ENCODE measurements around the gene ROR2. TPM values are rescaled to one million over a fixed set of nuclear protein-coding genes. Genes with fewer than 3 reads are reported as not detected.
"Not testable (repeated sequence)": the region's sequence is repeated elsewhere in the genome, so short reads cannot be mapped to it uniquely, and the experiment has no call there.

Gene ROR2
- total RNA-seq, 2 experiments from 2014 or later: not detected

GRCh38 chr9:91614044-91614443 is 336.0 kb downstream of the ROR2 start:
- H3K9me3 Mint-ChIP-seq; intact Hi-C loops (cut with micrococcal nuclease); H3K4me3 Mint-ChIP-seq; H3K4me1 Mint-ChIP-seq (ENCODE audit: low read depth); CTCF ChIA-PET; H3K27ac Mint-ChIP-seq; H3K27me3 Mint-ChIP-seq (ENCODE audit: low read depth); H3K36me3 Mint-ChIP-seq (ENCODE audit: low read depth); DNase-seq: not testable (repeated sequence)

- no peak overlapping the region for H3K27ac Mint-ChIP-seq
Measured at GRCh38 chr9:91611582-91611981, 338.4 kb downstream of the ROR2 start.

DNA sequence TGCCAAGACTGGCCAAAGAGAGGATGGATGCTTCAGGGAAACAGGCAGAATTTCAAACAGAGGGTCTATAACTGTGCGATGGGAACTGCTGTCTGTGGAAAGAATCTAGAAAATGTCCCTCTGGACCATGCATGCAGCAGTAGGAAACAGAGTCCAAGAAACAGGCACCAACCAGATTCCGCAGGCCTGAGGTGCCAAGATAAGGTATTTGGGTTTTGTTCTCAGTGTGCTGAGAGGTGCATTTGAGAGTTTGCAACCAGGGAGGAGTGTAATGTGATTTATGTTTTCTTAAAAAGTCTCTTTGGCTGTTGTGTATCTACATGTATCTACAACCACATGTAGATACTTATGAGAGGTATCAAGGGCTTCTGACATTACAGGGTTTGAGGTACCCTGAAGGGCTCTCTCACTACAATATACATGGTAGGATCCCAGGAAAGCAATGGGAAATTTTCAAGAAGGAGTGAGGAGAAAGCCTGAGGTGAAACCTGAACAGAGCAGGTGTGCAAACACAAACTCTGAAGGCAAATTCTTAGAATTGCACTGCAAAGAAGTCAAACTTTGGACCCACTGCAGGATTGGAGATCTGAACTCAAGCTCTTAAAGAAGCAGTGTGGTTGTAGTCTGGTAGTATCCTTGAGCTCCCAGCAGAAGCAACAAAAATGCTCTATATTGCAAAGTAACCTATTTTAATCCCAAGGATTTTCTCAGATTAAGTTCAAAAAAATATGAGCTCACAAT is 343.6 kb downstream of the ROR2 start:
- no peaks in the 10 kb centered on the region for H3K4me1 Mint-ChIP-seq (ENCODE audit: low read depth)
- no peaks in the 10 kb centered on the region for H3K36me3 Mint-ChIP-seq (ENCODE audit: low read depth)
- intact Hi-C loops (cut with micrococcal nuclease): no loop called here
- H3K9me3 Mint-ChIP-seq: no peaks in the 10 kb centered on the region
- no peak for DNase-seq
- H3K27me3 Mint-ChIP-seq (ENCODE audit: low read depth): peaks cover 19% of the 10 kb centered on the region
- no peak overlapping the region for H3K4me3 Mint-ChIP-seq
- no peak overlapping the region for H3K27ac Mint-ChIP-seq
- CTCF ChIA-PET: no interaction called here

More at GRCh38 chr9:91611582-91611981, 338.4 kb downstream of the ROR2 start:
- no peak for DNase-seq
- Mint-ChIP-seq H3K36me3 (ENCODE audit: low read depth) (no peaks in the 10 kb centered on the region), H3K4me3 (no peak overlapping the region), H3K9me3 (no peaks in the 10 kb centered on the region), H3K27me3 (ENCODE audit: low read depth) (peaks cover 5% of the 10 kb centered on the region), H3K4me1 (ENCODE audit: low read depth) (no peaks in the 10 kb centered on the region)
- intact Hi-C loops (cut with micrococcal nuclease): no loop called here
- CTCF ChIA-PET: no interaction called here

DNA sequence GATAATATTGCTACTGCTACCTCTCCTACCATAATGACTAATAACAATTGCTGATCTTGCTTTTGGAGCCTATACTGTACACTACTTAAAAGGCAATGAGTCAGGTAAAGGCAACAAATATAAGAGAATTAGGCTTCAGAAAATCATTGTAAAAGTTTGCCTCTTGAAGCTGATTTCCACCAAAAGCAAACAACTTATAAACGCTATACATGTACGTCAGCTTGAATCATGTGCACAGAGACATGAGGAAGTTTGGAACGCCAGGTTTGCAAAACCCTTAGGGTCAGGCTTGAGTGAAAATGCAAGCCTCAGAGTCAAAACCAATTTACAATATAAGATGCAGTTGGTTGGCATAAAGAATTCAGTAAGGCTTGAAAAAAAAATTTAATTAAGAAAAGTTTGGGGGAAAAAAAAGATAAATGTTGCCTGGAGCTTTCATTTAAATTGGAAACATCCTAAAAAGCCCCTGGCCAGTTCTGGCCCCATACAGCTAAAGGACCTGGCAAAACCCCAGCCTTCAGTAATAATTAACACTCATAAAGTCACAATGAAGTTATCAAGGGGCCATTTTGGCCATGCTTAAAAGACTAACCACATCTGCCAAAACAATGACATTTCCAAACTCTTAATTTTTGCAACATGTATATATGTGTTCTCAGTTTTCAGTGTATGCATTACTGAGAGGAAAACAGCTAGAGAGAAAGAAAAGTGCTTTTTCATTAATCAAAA is 345.4 kb downstream of the ROR2 start:
- Mint-ChIP-seq H3K9me3 (no peaks in the 10 kb centered on the region), H3K27me3 (ENCODE audit: low read depth) (peaks cover 20% of the 10 kb centered on the region)
- intact Hi-C loops (cut with micrococcal nuclease): no loop called here

GRCh38 chr9:91603932-91604331 is 346.1 kb downstream of the ROR2 start:
- Mint-ChIP-seq H3K27ac (no peak overlapping the region), H3K4me1 (ENCODE audit: low read depth) (no peaks in the 10 kb centered on the region), H3K27me3 (ENCODE audit: low read depth) (peaks cover 20% of the 10 kb centered on the region), H3K36me3 (ENCODE audit: low read depth) (no peaks in the 10 kb centered on the region), H3K4me3 (no peak overlapping the region), H3K9me3 (no peaks in the 10 kb centered on the region)
- intact Hi-C loops (cut with micrococcal nuclease): no loop called here
- CTCF ChIA-PET: no interaction called here
- DNase-seq: no peak

More for the DNA sequence above, 345.4 kb downstream of the ROR2 start:
- Mint-ChIP-seq H3K4me1 (ENCODE audit: low read depth) (no peaks in the 10 kb centered on the region), H3K27ac (no peak overlapping the region), H3K36me3 (ENCODE audit: low read depth) (no peaks in the 10 kb centered on the region), H3K4me3 (no peak overlapping the region)
- CTCF ChIA-PET: no interaction called here
- DNase-seq: no peak

- Mint-ChIP-seq H3K4me3 (no peak overlapping the region), H3K27me3 (ENCODE audit: low read depth) (peaks cover 12% of the 10 kb centered on the region), H3K36me3 (ENCODE audit: low read depth) (no peaks in the 10 kb centered on the region), H3K27ac (no peak overlapping the region), H3K9me3 (no peaks in the 10 kb centered on the region), H3K4me1 (ENCODE audit: low read depth) (no peaks in the 10 kb centered on the region)
- intact Hi-C loops (cut with micrococcal nuclease): no loop called here
- no peak for DNase-seq
- CTCF ChIA-PET: no interaction called here
Measured at GRCh38 chr9:91599564-91599963, 350.5 kb downstream of the ROR2 start.

DNA sequence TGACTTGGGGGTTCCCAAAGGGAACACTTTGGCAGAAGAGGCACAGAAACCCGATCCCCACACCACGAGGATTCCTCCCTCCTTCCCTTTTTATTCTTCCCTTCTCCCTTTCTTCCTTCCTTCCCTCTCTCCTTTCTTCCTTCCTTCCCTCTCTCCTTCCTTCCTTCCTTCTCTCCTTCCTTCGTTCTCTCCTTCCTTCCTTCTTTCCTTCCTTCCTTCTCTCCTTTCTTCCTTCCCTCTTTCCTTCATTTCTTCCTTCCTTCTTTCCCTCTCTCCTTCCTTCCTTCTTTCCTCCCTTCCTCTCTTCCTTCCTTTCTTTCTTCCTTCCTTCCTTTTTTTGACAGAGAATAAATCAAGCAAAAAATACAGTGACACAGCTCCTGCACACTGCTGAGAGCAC is 358.4 kb downstream of the ROR2 start:
- Mint-ChIP-seq H3K9me3 (no peaks in the 10 kb centered on the region), H3K4me3 (no peak overlapping the region), H3K4me1 (ENCODE audit: low read depth) (no peaks in the 10 kb centered on the region), H3K27ac (no peak overlapping the region), H3K36me3 (ENCODE audit: low read depth) (no peaks in the 10 kb centered on the region), H3K27me3 (ENCODE audit: low read depth) (peaks cover 5% of the 10 kb centered on the region)
- DNase-seq: no peak
- intact Hi-C loops (cut with micrococcal nuclease): no loop called here
- CTCF ChIA-PET: no interaction called here

DNA sequence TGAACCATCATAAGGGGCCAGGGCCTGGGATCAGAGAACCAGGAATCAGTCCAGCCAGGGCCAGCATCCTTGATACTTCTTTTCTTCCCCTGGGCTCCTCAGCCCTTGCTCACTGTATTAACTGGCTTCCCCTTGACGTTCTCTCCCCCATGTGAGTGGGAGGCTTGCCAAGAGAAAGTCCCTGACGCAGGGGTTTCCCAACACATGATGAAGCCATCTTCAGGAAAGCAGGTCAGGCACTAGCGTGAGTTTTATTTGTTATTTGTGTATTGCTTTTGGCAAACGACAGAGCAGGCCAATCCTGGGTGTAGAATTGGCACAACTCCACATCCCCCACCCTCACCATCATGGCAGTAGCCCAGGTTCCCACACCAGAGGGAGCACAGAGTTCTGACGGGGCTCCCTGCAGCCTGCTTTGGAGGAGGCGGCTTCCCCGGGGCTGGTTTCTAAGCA is 360.9 kb downstream of the ROR2 start:
- H3K4me3 Mint-ChIP-seq: no peak overlapping the region
- H3K27ac Mint-ChIP-seq: no peak overlapping the region
- H3K27me3 Mint-ChIP-seq (ENCODE audit: low read depth): peaks cover 3% of the 10 kb centered on the region
- CTCF ChIA-PET: no interaction called here
- no peaks in the 10 kb centered on the region for H3K4me1 Mint-ChIP-seq (ENCODE audit: low read depth)
- DNase-seq: no peak
- H3K36me3 Mint-ChIP-seq (ENCODE audit: low read depth): no peaks in the 10 kb centered on the region
- intact Hi-C loops (cut with micrococcal nuclease): no loop called here
- H3K9me3 Mint-ChIP-seq: no peaks in the 10 kb centered on the region

DNA sequence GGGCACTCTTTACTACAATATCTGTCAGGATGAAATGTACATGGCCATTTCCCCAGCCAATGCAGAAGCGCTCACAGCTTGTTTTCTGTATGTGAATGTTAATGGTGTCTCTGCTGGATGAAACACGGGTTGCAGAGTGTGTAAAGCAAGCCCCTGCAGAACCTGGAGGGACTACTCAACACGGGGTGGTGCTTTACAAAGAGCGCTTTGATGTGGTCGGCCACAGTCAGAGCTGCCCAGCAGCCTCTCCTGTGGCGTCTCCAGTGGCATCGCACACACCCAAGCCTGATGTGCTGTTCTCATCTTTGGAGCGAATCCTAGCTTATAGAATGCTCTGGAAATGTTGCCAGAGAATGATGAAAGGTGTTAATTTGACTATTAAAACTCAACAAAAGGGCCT is 363.7 kb downstream of the ROR2 start:
- H3K27ac Mint-ChIP-seq: no peak overlapping the region
- no peak for DNase-seq
- intact Hi-C loops (cut with micrococcal nuclease): no loop called here
- no peaks in the 10 kb centered on the region for H3K36me3 Mint-ChIP-seq (ENCODE audit: low read depth)
- no peaks in the 10 kb centered on the region for H3K4me1 Mint-ChIP-seq (ENCODE audit: low read depth)
- H3K9me3 Mint-ChIP-seq: no peaks in the 10 kb centered on the region
- CTCF ChIA-PET: no interaction called here
- H3K4me3 Mint-ChIP-seq: no peak overlapping the region
- peaks cover 2% of the 10 kb centered on the region for H3K27me3 Mint-ChIP-seq (ENCODE audit: low read depth)

GRCh38 chr9:91583966-91584365 is 366.1 kb downstream of the ROR2 start:
- no peaks in the 10 kb centered on the region for H3K4me1 Mint-ChIP-seq (ENCODE audit: low read depth)
- no peaks in the 10 kb centered on the region for H3K36me3 Mint-ChIP-seq (ENCODE audit: low read depth)
- intact Hi-C loops (cut with micrococcal nuclease): no loop called here
- no peaks in the 10 kb centered on the region for H3K9me3 Mint-ChIP-seq
- peaks cover 4% of the 10 kb centered on the region for H3K27me3 Mint-ChIP-seq (ENCODE audit: low read depth)
- CTCF ChIA-PET: no interaction called here
- H3K4me3 Mint-ChIP-seq: no peak overlapping the region
- no peak for DNase-seq
- no peak overlapping the region for H3K27ac Mint-ChIP-seq

DNA sequence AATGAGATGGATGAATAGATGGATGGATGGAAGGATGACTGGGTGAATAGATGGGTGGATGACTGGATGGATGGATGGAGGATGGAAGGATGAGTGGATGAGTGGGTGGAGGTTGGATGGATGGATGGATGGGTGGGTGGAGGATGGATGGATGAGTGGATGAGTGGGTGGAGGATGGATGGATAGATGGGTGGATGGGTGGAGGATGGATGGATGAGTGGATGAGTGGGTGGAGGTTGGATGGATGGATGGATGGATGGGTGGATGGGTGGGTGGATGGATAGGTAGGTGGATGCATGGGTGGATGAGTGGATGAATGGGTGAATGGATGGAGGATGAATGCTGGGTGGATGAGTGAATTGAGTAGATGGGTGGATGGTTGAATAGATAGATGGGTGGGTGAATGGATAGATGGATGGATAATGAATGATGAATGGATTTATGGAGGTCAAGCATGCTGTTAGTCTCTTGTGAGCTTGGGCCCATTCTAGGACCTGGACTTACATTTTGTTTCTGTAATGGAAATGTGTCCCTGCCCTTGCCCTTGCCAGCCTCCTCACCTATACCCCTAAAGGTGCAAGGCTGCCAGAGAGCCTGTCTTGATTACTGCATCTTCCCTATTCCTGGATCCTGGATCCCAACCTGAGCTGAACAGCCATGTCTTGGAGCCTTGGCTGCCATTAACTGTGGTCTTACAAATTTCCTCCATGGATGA is 366.7 kb downstream of the ROR2 start:
- Mint-ChIP-seq H3K27ac (no peak overlapping the region), H3K36me3 (ENCODE audit: low read depth) (no peaks in the 10 kb centered on the region), H3K27me3 (ENCODE audit: low read depth) (peaks cover 4% of the 10 kb centered on the region), H3K9me3 (no peaks in the 10 kb centered on the region), H3K4me1 (ENCODE audit: low read depth) (no peaks in the 10 kb centered on the region), H3K4me3 (no peak overlapping the region)
- no peak for DNase-seq
- CTCF ChIA-PET: no interaction called here
- intact Hi-C loops (cut with micrococcal nuclease): no loop called here

DNA sequence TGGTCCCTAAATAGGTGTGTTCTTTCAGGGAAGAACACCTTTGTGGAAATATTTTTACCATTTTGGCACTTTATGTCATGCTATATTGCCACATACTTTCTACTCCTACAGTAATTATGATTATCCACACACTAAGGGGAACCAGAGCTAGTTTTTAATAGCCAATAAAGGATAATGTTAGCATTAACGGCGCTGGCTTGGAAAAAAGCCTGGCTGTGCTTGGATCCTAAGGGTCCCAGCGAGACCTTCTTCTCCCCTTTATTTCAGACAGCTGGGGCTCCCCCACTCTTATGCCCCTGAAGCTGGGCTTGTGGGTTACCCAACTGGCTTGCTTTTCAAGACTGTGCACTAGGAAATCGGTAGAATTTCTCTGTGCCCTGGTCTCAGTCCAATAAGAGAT is 367.8 kb downstream of the ROR2 start:
- Mint-ChIP-seq H3K9me3 (no peaks in the 10 kb centered on the region), H3K27ac (no peak overlapping the region), H3K4me3 (no peak overlapping the region), H3K36me3 (ENCODE audit: low read depth) (no peaks in the 10 kb centered on the region), H3K27me3 (ENCODE audit: low read depth) (peaks cover 4% of the 10 kb centered on the region), H3K4me1 (ENCODE audit: low read depth) (no peaks in the 10 kb centered on the region)
- CTCF ChIA-PET: interaction anchor here (0.7 kb wide), 1 partner anchor 666 kb away, joined by 3 read pairs; no protein-coding TSS in a partner anchor
- no peak for DNase-seq
- intact Hi-C loops (cut with micrococcal nuclease): no loop called here

All from activated naive CD4-positive, alpha-beta T cell treated with anti-CD3 and anti-CD28 coated beads for 36 hours (primary cell).